H1 (cell line): ENCODE results near the gene EYA4. TPM values are rescaled to one million over a fixed set of nuclear protein-coding genes. Genes with fewer than 3 reads are reported as not detected.

Experiments used
- CTCF ChIA-PET: fragments of 300-600 bp; sonication (Branson Sonifier 250); formaldehyde crosslinking; loops from one replicate; lab custom pipeline; 2021; ENCODE audit not compliant: partially characterized antibody; lab: Charles Lee
- POLR2A ChIA-PET: fragments of 300-600 bp; sonication (Branson Sonifier 250); formaldehyde crosslinking; loops from one replicate; lab custom pipeline; 2021; ENCODE audit warnings: inconsistent platforms; ENCODE audit not compliant: partially characterized antibody; lab: Charles Lee
- DNase-seq, 2 experiments: peaks; one replicate each; pipeline versions ENCODE4 v3.0.0 to v3.0.0-alpha.2; 2010 to 2022; ENCODE audit warnings: low spot score in 2 of 2, low read depth in 1 of 2, mixed read lengths in 1 of 2
- FAIRE-seq: peaks from 2 replicates; lab custom pipeline; 2011; peaks lifted over from hg19 to GRCh38; lab: Jason Lieb, UNC
- H2AFZ ChIP-seq: 2 replicates; pipeline ENCODE4 v1.8.1; 2012; ENCODE audit warnings: low read length, inconsistent platforms
- H2AK5ac ChIP-seq: 2 replicates; pipeline ENCODE4 v1.6.1; 2013; ENCODE audit warnings: low read depth, low read length
- H2BK120ac ChIP-seq: replicated peaks from 2 replicates; pipeline ENCODE3; 2013; ENCODE audit warnings: low read depth, low read length, inconsistent platforms
- H2BK12ac ChIP-seq: 2 replicates; pipeline ENCODE4 v1.6.1; 2013; ENCODE audit warnings: low read depth, low read length
- H2BK15ac ChIP-seq: 2 replicates; pipeline ENCODE4 v1.6.1; 2013; ENCODE audit warnings: low read length
- H2BK20ac ChIP-seq: 2 replicates; pipeline ENCODE4 v1.6.1; 2013; ENCODE audit warnings: low read length
- H2BK5ac ChIP-seq: 2 replicates; pipeline ENCODE4 v1.6.1; 2013; ENCODE audit warnings: low read depth, low read length
- H3K14ac ChIP-seq: 2 replicates; pipeline ENCODE4 v1.6.1; 2013; ENCODE audit warnings: inconsistent platforms; ENCODE audit not compliant: insufficient read length
- H3K18ac ChIP-seq: 2 replicates; pipeline ENCODE4 v1.6.1; 2013; ENCODE audit warnings: low read length; ENCODE audit errors: extremely low read depth
- H3K23ac ChIP-seq: 2 replicates; pipeline ENCODE4 v1.6.1; 2013; ENCODE audit warnings: inconsistent platforms; ENCODE audit not compliant: insufficient read length
- H3K23me2 ChIP-seq: 2 replicates; pipeline ENCODE4 v1.6.1; 2013; ENCODE audit warnings: low read depth, low read length
- H3K27ac ChIP-seq: 2 replicates; pipeline ENCODE4 v1.6.1; 2011; ENCODE audit warnings: low read depth, low read length, inconsistent platforms
- H3K27me3 ChIP-seq, 4 experiments: replicated peaks in 1 of 4; 1 replicate in 1 of 4; 2 replicates in 3 of 4; pipeline versions ENCODE4 v1.6.1 to v1.8.1; 2011 to 2013; ENCODE audit warnings: low read length in 3 of 4, mild to moderate bottlenecking in 3 of 4, inconsistent platforms in 2 of 4, mixed read lengths in 2 of 4, moderate library complexity in 1 of 4; ENCODE audit not compliant: control insufficient read depth in 3 of 4, insufficient read depth in 3 of 4; ENCODE audit errors: extremely low read depth in 1 of 4
- H3K36me3 ChIP-seq, 4 experiments: 2 replicates each; pipeline versions ENCODE4 v1.6.1 to v1.8.1; 2011 to 2013; ENCODE audit warnings: mild to moderate bottlenecking in 4 of 4, low read length in 3 of 4, moderate library complexity in 2 of 4, control low read depth in 1 of 4, inconsistent platforms in 1 of 4; ENCODE audit not compliant: insufficient read depth in 4 of 4, control insufficient read depth in 2 of 4
- H3K4ac ChIP-seq: replicated peaks from 2 replicates; pipeline ENCODE3; 2013; ENCODE audit warnings: low read length, low read depth, mixed read lengths, inconsistent platforms; ENCODE audit not compliant: insufficient read length
- H3K4me1 ChIP-seq, 4 experiments: replicated peaks in 1 of 4; 1 replicate in 1 of 4; 2 replicates in 3 of 4; pipeline versions ENCODE4 v1.6.1 to v1.8.1; 2011 to 2013; ENCODE audit warnings: low read length in 3 of 4, inconsistent platforms in 2 of 4, mixed read lengths in 1 of 4; ENCODE audit not compliant: insufficient read depth in 4 of 4, control insufficient read depth in 3 of 4
- H3K4me2 ChIP-seq, 2 experiments: 2 replicates each; pipeline versions ENCODE4 v1.6.1 to v1.8.1; 2011 to 2013; ENCODE audit warnings: low read depth in 2 of 2, low read length in 2 of 2, control low read depth in 1 of 2, inconsistent platforms in 1 of 2, mild to moderate bottlenecking in 1 of 2; ENCODE audit not compliant: insufficient read depth in 1 of 2
- H3K4me3 ChIP-seq, 4 experiments: fragments of 200-600, 300-600 bp in 1 of 4; sonication (generic), shearing (Covaris generic), sonication (Bioruptor Twin) in 1 of 4; 2 replicates each; pipeline versions ENCODE4 v1.5.1 to v1.8.1; 2011 to 2016; ENCODE audit warnings: low read length in 4 of 4, low read depth in 3 of 4, control low read depth in 2 of 4, inconsistent platforms in 2 of 4, mild to moderate bottlenecking in 2 of 4, mixed read lengths in 1 of 4, moderate library complexity in 1 of 4; ENCODE audit not compliant: insufficient read depth in 2 of 4; ENCODE audit errors: extremely low read depth in 1 of 4
- H3K56ac ChIP-seq: replicated peaks from 2 replicates; pipeline ENCODE3; 2013; ENCODE audit warnings: low read depth, mild to moderate bottlenecking, mixed read lengths, low read length, inconsistent platforms; ENCODE audit not compliant: insufficient read length
- H3K79me1 ChIP-seq: 2 replicates; pipeline ENCODE4 v1.6.1; 2013; ENCODE audit warnings: low read depth, low read length, control low read depth
- H3K79me2 ChIP-seq, 2 experiments: 2 replicates each; pipeline versions ENCODE4 v1.6.1 to v1.8.1; 2012 to 2013; ENCODE audit warnings: low read length in 2 of 2, mild to moderate bottlenecking in 2 of 2, inconsistent platforms in 1 of 2; ENCODE audit not compliant: insufficient read depth in 2 of 2, control insufficient read depth in 1 of 2
- H3K9ac ChIP-seq, 4 experiments: replicated peaks in 1 of 4; 1 replicate in 1 of 4; 2 replicates in 3 of 4; pipeline versions ENCODE4 v1.6.1 to v1.8.1; 2011 to 2013; ENCODE audit warnings: low read depth in 3 of 4, low read length in 3 of 4, control low read depth in 2 of 4, mild to moderate bottlenecking in 2 of 4, moderate library complexity in 2 of 4, inconsistent platforms in 1 of 4; ENCODE audit errors: extremely low read depth in 1 of 4
- H3K9me3 ChIP-seq, 2 experiments: 2 replicates each; pipeline versions ENCODE4 v1.6.1 to v1.8.1; 2012 to 2013; ENCODE audit warnings: mild to moderate bottlenecking in 2 of 2, moderate library complexity in 2 of 2, control low read depth in 1 of 2, inconsistent platforms in 1 of 2, low read depth in 1 of 2, low read length in 1 of 2, mixed read lengths in 1 of 2; ENCODE audit not compliant: insufficient read depth in 2 of 2
- H4K20me1 ChIP-seq, 2 experiments: replicated peaks in 1 of 2; 2 replicates each; pipeline versions ENCODE3 to v1.8.1; 2011 to 2013; ENCODE audit warnings: inconsistent platforms in 2 of 2, low read length in 2 of 2, mild to moderate bottlenecking in 1 of 2; ENCODE audit not compliant: insufficient read depth in 2 of 2, control insufficient read depth in 1 of 2
- H4K5ac ChIP-seq: 2 replicates; pipeline ENCODE4 v1.6.1; 2013; ENCODE audit warnings: low read length, low read depth, mixed read lengths, inconsistent platforms; ENCODE audit not compliant: insufficient read length
- H4K8ac ChIP-seq: 2 replicates; pipeline ENCODE4 v1.8.0; 2013; ENCODE audit warnings: mild to moderate bottlenecking, moderate library complexity, low read length, inconsistent platforms; ENCODE audit not compliant: insufficient read depth; ENCODE audit errors: extremely low read depth
- H4K91ac ChIP-seq: replicated peaks from 2 replicates; pipeline ENCODE3; 2013; ENCODE audit warnings: low read length, mixed read lengths, inconsistent platforms; ENCODE audit not compliant: insufficient read length
- ATF2 ChIP-seq: IDR thresholded peaks from 2 replicates; pipeline ENCODE4 v1.6.1; 2012; ENCODE audit warnings: low read length, inconsistent platforms
- CEBPB ChIP-seq: IDR thresholded peaks from 2 replicates; pipeline ENCODE4 v1.6.1; 2012; ENCODE audit warnings: low read depth, low read length
- CREB1 ChIP-seq: IDR thresholded peaks from 2 replicates; pipeline ENCODE4 v1.6.1; 2012; ENCODE audit warnings: inconsistent platforms
- CTBP2 ChIP-seq: IDR thresholded peaks from 2 replicates; pipeline ENCODE4 v1.7.0; 2011; ENCODE audit warnings: borderline replicate concordance, mild to moderate bottlenecking, moderate library complexity, mixed read lengths, low read length; ENCODE audit not compliant: insufficient read depth, insufficient read length
- E2F6 ChIP-seq: IDR thresholded peaks from 2 replicates; pipeline ENCODE4 v1.6.1; 2012; ENCODE audit warnings: inconsistent platforms
- MAFK ChIP-seq: IDR thresholded peaks from 2 replicates; pipeline ENCODE4 v1.6.1; 2012; ENCODE audit warnings: low read depth, mild to moderate bottlenecking, improper control_type of control experiment, low read length
- NANOG ChIP-seq: IDR thresholded peaks from 2 replicates; pipeline ENCODE4 v1.6.1; 2011; ENCODE audit warnings: low read length, low read depth, mild to moderate bottlenecking, inconsistent platforms; ENCODE audit not compliant: insufficient read depth, poor library complexity, severe bottlenecking
- RXRA ChIP-seq: IDR thresholded peaks from 2 replicates; pipeline ENCODE4 v1.6.1; 2011; ENCODE audit warnings: low read depth, mild to moderate bottlenecking, low read length, moderate library complexity; ENCODE audit not compliant: insufficient read depth
- SAP30 ChIP-seq: fragments of 300-600 bp; sonication (generic); IDR thresholded peaks from 2 replicates; pipeline ENCODE4 v1.7.1; 2012; ENCODE audit warnings: low read length, moderate library complexity, mild to moderate bottlenecking, inconsistent platforms; ENCODE audit not compliant: insufficient read depth, insufficient replicate concordance
- SIRT6 ChIP-seq: IDR thresholded peaks from one replicate; pipeline ENCODE4 v1.7.1; 2012; ENCODE audit warnings: low read length, inconsistent platforms
- TAF1 ChIP-seq: IDR thresholded peaks from 2 replicates; pipeline ENCODE4 v1.6.1; 2011; ENCODE audit warnings: mild to moderate bottlenecking, low read depth, low read length
- TEAD4 ChIP-seq: IDR thresholded peaks from 2 replicates; pipeline ENCODE4 v1.6.1; 2012; ENCODE audit warnings: low read depth, low read length, inconsistent platforms, mixed read lengths
- YY1 ChIP-seq: IDR thresholded peaks from 2 replicates; pipeline ENCODE4 v1.6.1; 2011; ENCODE audit warnings: low read depth, mild to moderate bottlenecking, low read length
- WGBS, 2 experiments: shearing (Covaris generic) in 1 of 2; methylation state at CpG; one replicate each; pipeline versions ENCODE4 v1.1.6 to v1.1.7; 2013 to 2015; ENCODE audit warnings: low lambda C conversion rate in 2 of 2, mixed read lengths in 2 of 2, inconsistent platforms in 1 of 2, low coverage in 1 of 2, missing lambda C conversion rate in 1 of 2; ENCODE audit not compliant: insufficient replicate concordance in 2 of 2, insufficient coverage in 1 of 2, insufficient read length in 1 of 2; ENCODE audit errors: extremely low coverage in 1 of 2, missing lambda C conversion rate in 1 of 2; 5-methylcytosine and 5-hydroxymethylcytosine counted together
- polyA plus RNA-seq, 7 experiments: library from polyadenylated mRNA; depleted of rRNA in 3 of 7; stranded (reverse) in 5 of 7; unstranded in 2 of 7; fragments of >200 nt in 5 of 7; fragments of 200-250 nt in 2 of 7; gene quantifications; 1 replicate in 5 of 7; 2 replicates in 1 of 7; 4 replicates in 1 of 7; pipeline versions ENCODE4 v1.2.1 to v1.2.3, GENCODE V29; 2011 to 2013; ENCODE audit warnings: missing spikeins in 2 of 7, mixed read lengths in 2 of 7
- total RNA-seq: library from RNA; stranded (reverse); fragmentation: NEBNext Ultra II Directional; extraction: Animal tissue kit (Norgen Biotek cat#: 25700); gene quantifications from 2 replicates; pipeline ENCODE4 v1.2.1, GENCODE V29; 2021

Gene EYA4
- total and polyA plus RNA-seq, 2 of the 8 experiments (the other 6 are each of a cell fraction or from before 2014, with no cell fraction given) = 0.06 to 0.17 TPM

GRCh38 chr6:133300896-133301295, 59.7 kb downstream of the EYA4 start:
- Histone ChIP-seq H3K4me1 (0 out of 7 replicates have a peak, but pooled peaks cover 0 to 2% (median 0%) of the 10 kb centered on the region in 4 experiments), H2AK5ac (no peak overlapping the region), H2BK5ac (no peak overlapping the region), H4K8ac (no peak overlapping the region), H2BK20ac (no peak overlapping the region), H3K4me3 (no peak overlapping the region), H3K56ac (no peak overlapping the region), H3K23ac (no peak overlapping the region), H4K91ac (no peak overlapping the region), H2BK12ac (no peak overlapping the region), H3K4me2 (no peak overlapping the region), H3K79me2 (no peaks in the 10 kb centered on the region), H2BK120ac (no peak overlapping the region), H3K27ac (no peak overlapping the region), H3K36me3 (no peaks in the 10 kb centered on the region), H3K14ac (no peak overlapping the region), H3K79me1 (no peaks in the 10 kb centered on the region), H3K27me3 (no peaks in the 10 kb centered on the region), H4K5ac (no peak overlapping the region), H2BK15ac (no peak overlapping the region), H3K23me2 (no peaks in the 10 kb centered on the region), H3K9me3 (no peaks in the 10 kb centered on the region), H3K18ac (no peak overlapping the region), H3K9ac (no peak overlapping the region), H3K4ac (no peak overlapping the region), H2AFZ (no peak overlapping the region), H4K20me1 (no peaks in the 10 kb centered on the region)
- CTCF ChIA-PET = interaction anchor here (1.1 kb wide), 1 partner anchor 251 kb away, joined by 3 read pairs; no protein-coding TSS in a partner anchor
- no peak for FAIRE-seq
- POLR2A ChIA-PET = no interaction called here
- DNase-seq = no peak
- 90% methylated on average over 3 of the region's 3 CpGs; no CpG with 5 or more reads in 1 of the 2 experiments for WGBS, 2 experiments
- TF ChIP-seq RXRA (no peak), SAP30 (no peak), TEAD4 (no peak), YY1 (no peak), SIRT6 (no peak), ATF2 (no peak), NANOG (no peak), E2F6 (no peak), CREB1 (no peak), CTBP2 (no peak), MAFK (no peak), CEBPB (no peak), TAF1 (no peak)
